ENCODE measurements around the gene LGALS3BP. TPM values are rescaled to one million over a fixed set of nuclear protein-coding genes. Genes with fewer than 3 reads are reported as not detected.

The LGALS3BP gene
- total RNA-seq, 1 experiment from 2014 or later = 361 TPM

- DNase-seq (ENCODE audit: low read depth, low spot score) = no peak
- no peak for ATAC-seq
- Histone ChIP-seq H3K27me3 (ENCODE audit: control insufficient read depth, insufficient read depth, low read length) (no peaks in the 10 kb centered on the region), H3K36me3 (ENCODE audit: control insufficient read depth, insufficient read depth, low read length) (peaks cover 12% of the 10 kb centered on the region), H3K27ac (ENCODE audit: low read length) (no peak overlapping the region), H3K4me3 (ENCODE audit: low read depth in 2 of 2, low read length in 2 of 2) (no peak overlapping the region), H3K9me3 (ENCODE audit: control insufficient read depth, insufficient read depth, low read depth, low read length) (no peaks in the 10 kb centered on the region), H3K4me1 (ENCODE audit: control insufficient read depth, insufficient read depth, low read length) (no peaks in the 10 kb centered on the region)
- ChIA-PET POLR2A (interaction anchor here (0.7 kb wide), 1 partner anchor 770 kb away, joined by 3 read pairs; no protein-coding TSS in a partner anchor), CTCF (no interaction called here)
- TF ChIP-seq REST (IDR thresholded peaks at IDR 0.05; ENCODE audit: insufficient read depth in 1 of 2, low read depth in 2 of 2, low read length in 1 of 2) = no peak
- in situ Hi-C loops (cut with HindIII; ENCODE audit: low pct_unique_long_range_greater_than_20kb, low sequenced_read_pairs) = no loop called here
- no TSS peak for BruUV-seq (replicated peaks)
- intact Hi-C loops (cut with micrococcal nuclease; ENCODE audit: unreplicated experiment) = no loop called here
Observed at GRCh38 chr17:78996781-78997201, 17.1 kb upstream of the LGALS3BP start.

- Histone ChIP-seq H3K27ac (ENCODE audit: low read length) (no peak overlapping the region), H3K36me3 (ENCODE audit: control insufficient read depth, insufficient read depth, low read length) (peaks cover 12% of the 10 kb centered on the region), H3K9me3 (ENCODE audit: control insufficient read depth, insufficient read depth, low read depth, low read length) (no peaks in the 10 kb centered on the region), H3K4me3 (ENCODE audit: low read depth in 2 of 2, low read length in 2 of 2) (no peak overlapping the region), H3K27me3 (ENCODE audit: control insufficient read depth, insufficient read depth, low read length) (no peaks in the 10 kb centered on the region), H3K4me1 (ENCODE audit: control insufficient read depth, insufficient read depth, low read length) (no peaks in the 10 kb centered on the region)
- intact Hi-C loops (cut with micrococcal nuclease; ENCODE audit: unreplicated experiment) = no loop called here
- CTCF ChIA-PET = interaction anchor here (0.6 kb wide), 1 partner anchor 63 kb away, joined by 3 read pairs; no protein-coding TSS in a partner anchor
- in situ Hi-C loops (cut with HindIII; ENCODE audit: low pct_unique_long_range_greater_than_20kb, low sequenced_read_pairs) = no loop called here
- ATAC-seq = no peak
- TF ChIP-seq TCF7L2 (IDR thresholded peaks at IDR 0.05; ENCODE audit: low read depth, low read length) (no peak), SIN3A (IDR thresholded peaks at IDR 0.05; ENCODE audit: borderline replicate concordance, insufficient read depth, low read depth, low read length) (no peak), POLR2AphosphoS5 (IDR thresholded peaks at IDR 0.05; ENCODE audit: low read depth, low read length) (no peak), REST (IDR thresholded peaks at IDR 0.05; ENCODE audit: insufficient read depth in 1 of 2, low read depth in 2 of 2, low read length in 1 of 2) (no peak), CTCF (IDR thresholded peaks at IDR 0.05) (no peak)
- POLR2A ChIA-PET = no interaction called here
- DNase-seq (ENCODE audit: low read depth, low spot score) = no peak
- no TSS peak for BruUV-seq (replicated peaks)
Observed at GRCh38 chr17:78995761-78996451, 16.2 kb upstream of the LGALS3BP start.

Measured in Panc1 (cell line).